Endothelial cell of umbilical vein (primary cell): ENCODE measurements around the gene FGF12. TPM values are rescaled to one million over a fixed set of nuclear protein-coding genes. Genes with fewer than 3 reads are reported as not detected.

ENCODE experiments used
- BruUV-seq: library from RNA; stranded (reverse); fragments of 400-500 nt; replicated peaks from 2 replicates; lab custom pipeline; 2021; lab: Mats Ljungman, UMichigan
- CTCF ChIA-PET: fragments of 300-600, 350-600 bp; sonication (Branson Sonifier 250); formaldehyde crosslinking; loops from one replicate; lab custom pipeline; 2021; ENCODE audit warnings: antibody characterized with exemption, inconsistent platforms; lab: Charles Lee
- POLR2A ChIA-PET: fragments of 300-600, 350-600 bp; sonication (Branson Sonifier 250); formaldehyde crosslinking; loops from one replicate; lab custom pipeline; 2021; ENCODE audit warnings: antibody characterized with exemption, inconsistent platforms; lab: Charles Lee
- DNase-seq: peaks from one replicate; pipeline ENCODE4 v3.0.0-alpha.2; 2011; ENCODE audit warnings: low read depth, low spot score
- FAIRE-seq: peaks from 2 replicates; lab custom pipeline; 2011; peaks lifted over from hg19 to GRCh38; lab: Jason Lieb, UNC
- H2AFZ ChIP-seq: 2 replicates; pipeline ENCODE4 v1.6.0; 2012; ENCODE audit warnings: low read depth, low read length, control low read depth, inconsistent platforms
- H3K27ac ChIP-seq: 2 replicates; pipeline ENCODE4 v1.5.1; 2011; ENCODE audit warnings: low read depth, mild to moderate bottlenecking, control low read depth, low read length, moderate library complexity; ENCODE audit not compliant: insufficient read depth
- H3K27me3 ChIP-seq, 2 experiments: 2 replicates each; pipeline versions ENCODE4 v1.6.0 to v1.6.1; 2011; ENCODE audit warnings: low read length in 2 of 2, mixed read lengths in 1 of 2; ENCODE audit not compliant: control insufficient read depth in 2 of 2, insufficient read depth in 2 of 2
- H3K36me3 ChIP-seq, 2 experiments: 2 replicates in 1 of 2; 3 replicates in 1 of 2; pipeline ENCODE4 v1.5.1; 2011; ENCODE audit warnings: low read length in 2 of 2, mild to moderate bottlenecking in 1 of 2, moderate library complexity in 1 of 2; ENCODE audit not compliant: control insufficient read depth in 2 of 2, insufficient read depth in 2 of 2; ENCODE audit errors: extremely low read depth in 1 of 2
- H3K4me1 ChIP-seq: 3 replicates; pipeline ENCODE4 v1.5.1; 2011; ENCODE audit warnings: mild to moderate bottlenecking, low read length; ENCODE audit not compliant: control insufficient read depth, insufficient read depth; ENCODE audit errors: extremely low read depth
- H3K4me2 ChIP-seq: 2 replicates; pipeline ENCODE4 v1.6.1; 2011; ENCODE audit warnings: low read length, control low read depth, mixed read lengths; ENCODE audit not compliant: insufficient read depth
- H3K4me3 ChIP-seq, 3 experiments: fragments of 200-600 bp in 1 of 3; sonication (generic), shearing (Covaris generic) in 1 of 3; replicated peaks in 1 of 3; 2 replicates each; pipeline ENCODE4 v1.5.1; 2011 to 2016; ENCODE audit warnings: control low read depth in 3 of 3, low read length in 3 of 3, mild to moderate bottlenecking in 2 of 3, inconsistent platforms in 1 of 3, low read depth in 1 of 3, moderate library complexity in 1 of 3; ENCODE audit not compliant: insufficient read depth in 1 of 3
- H3K79me2 ChIP-seq: 2 replicates; pipeline ENCODE4 v1.6.0; 2012; ENCODE audit warnings: low read length, inconsistent platforms; ENCODE audit not compliant: control insufficient read depth, insufficient read depth
- H3K9ac ChIP-seq: replicated peaks from 2 replicates; pipeline ENCODE3; 2011; ENCODE audit warnings: low read length, control low read depth; ENCODE audit not compliant: insufficient read depth; ENCODE audit errors: extremely low read depth
- H3K9me1 ChIP-seq: replicated peaks from 3 replicates; pipeline ENCODE4 v1.6.0; 2011; ENCODE audit warnings: mild to moderate bottlenecking, low read length; ENCODE audit not compliant: control insufficient read depth, insufficient read depth; ENCODE audit errors: extremely low read depth
- H3K9me3 ChIP-seq: replicated peaks from 2 replicates; pipeline ENCODE4 v1.5.1; 2012; ENCODE audit warnings: low read length, inconsistent platforms; ENCODE audit not compliant: control insufficient read depth, insufficient read depth
- H4K20me1 ChIP-seq: replicated peaks from 2 replicates; pipeline ENCODE3; 2011; ENCODE audit warnings: mild to moderate bottlenecking, low read length; ENCODE audit not compliant: control insufficient read depth, insufficient read depth; ENCODE audit errors: extremely low read depth
- EZH2 ChIP-seq: IDR thresholded peaks from 2 replicates; pipeline ENCODE4 v1.6.1; 2012; ENCODE audit warnings: borderline replicate concordance, low read depth, mild to moderate bottlenecking, moderate library complexity, low read length, inconsistent platforms; ENCODE audit not compliant: severe bottlenecking
- FOS ChIP-seq: IDR thresholded peaks from 2 replicates; pipeline ENCODE4 v1.6.1; 2011; ENCODE audit warnings: mild to moderate bottlenecking, low read length, moderate library complexity, borderline replicate concordance; ENCODE audit not compliant: insufficient read depth
- GATA2 ChIP-seq: IDR thresholded peaks from 2 replicates; pipeline ENCODE4 v1.7.0; 2011; ENCODE audit warnings: low read depth, mild to moderate bottlenecking, moderate library complexity, mixed read lengths, low read length; ENCODE audit not compliant: insufficient read length, insufficient read depth
- JUN ChIP-seq: IDR thresholded peaks from 2 replicates; pipeline ENCODE4 v1.6.1; 2011; ENCODE audit warnings: borderline replicate concordance, low read depth; ENCODE audit not compliant: insufficient read length, insufficient read depth
- MAX ChIP-seq: IDR thresholded peaks from 2 replicates; pipeline ENCODE4 v1.6.1; 2011; ENCODE audit not compliant: insufficient read depth, insufficient read length
- MYC ChIP-seq: IDR thresholded peaks from one replicate; pipeline ENCODE4 v1.6.1; 2011; ENCODE audit warnings: mild to moderate bottlenecking, low read depth, low read length
- POLR2A ChIP-seq: IDR thresholded peaks from 2 replicates; pipeline ENCODE4 v1.6.1; 2012; ENCODE audit warnings: low read depth, mild to moderate bottlenecking, control low read depth, low read length
- POLR2AphosphoS5 ChIP-seq: IDR thresholded peaks from 2 replicates; pipeline ENCODE4 v1.6.1; 2012; ENCODE audit warnings: low read depth, mild to moderate bottlenecking, control low read depth, low read length, moderate library complexity; ENCODE audit not compliant: insufficient read depth
- dilution Hi-C: fragments of 300-500 bp; cut with MboI; formaldehyde crosslinking; loops from one replicate; pipeline ENCODE4 v1.15.0; 2019; ENCODE audit warnings: low sequenced_read_pairs; ENCODE audit not compliant: extremely low pct_ligation_motif_present
- intact Hi-C: fragments of 100-400 bp; cut with micrococcal nuclease; formaldehyde crosslinking; loops from one replicate; pipeline ENCODE4 v1.10.0; 2022
- polyA plus RNA-seq, 4 experiments: library from polyadenylated mRNA; depleted of rRNA in 3 of 4; stranded (reverse) in 3 of 4; unstranded in 1 of 4; fragments of >200 nt; gene quantifications; 2 replicates each; pipeline versions ENCODE4 v1.2.1 to v1.2.3, GENCODE V29; 2011 to 2012; ENCODE audit warnings: missing spikeins in 1 of 4
- total RNA-seq: library from RNA; stranded (reverse); gene quantifications from 2 replicates; pipeline ENCODE4 v1.2.3, GENCODE V29; 2021
- TF ChIP-seq, protein P1 (sequence below), 2 donors: IDR thresholded peaks; 1 replicate in 1 of 2; 2 replicates in 1 of 2; pipeline ENCODE4 v1.5.1; 2011; ENCODE audit warnings: low read length in 2 of 2, mild to moderate bottlenecking in 2 of 2, moderate library complexity in 2 of 2, control low read depth in 1 of 2, inconsistent platforms in 1 of 2, low read depth in 1 of 2; ENCODE audit not compliant: insufficient read depth in 1 of 2; ENCODE audit errors: extremely low read depth in 1 of 2

FGF12 gene
- total and polyA plus RNA-seq, 2 donors (not counting 3 experiments of a cell fraction or from before 2014, with no cell fraction given), result 0.72 to 2.5 TPM

- FAIRE-seq (no peak), DNase-seq (no peak)
- Histone ChIP-seq H3K9me1 (no peaks in the 10 kb centered on the region), H3K9me3 (no peaks in the 10 kb centered on the region), H4K20me1 (no peaks in the 10 kb centered on the region), H3K4me1 (no peaks in the 10 kb centered on the region), H3K36me3 (no peaks in the 10 kb centered on the region), H3K79me2 (no peaks in the 10 kb centered on the region), H3K27me3 (no peaks in the 10 kb centered on the region), H3K27ac (no peak overlapping the region), H2AFZ (no peak overlapping the region), H3K9ac (no peak overlapping the region), H3K4me2 (no peak overlapping the region), H3K4me3 (no peak overlapping the region)
- intact Hi-C loops (no loop called here), dilution Hi-C loops (no loop called here)
- no TSS peak for BruUV-seq
- POLR2A ChIA-PET, result no interaction called here
- CTCF ChIA-PET, result no interaction called here
- TF ChIP-seq MAX (no peak), EZH2 (no peak), JUN (no peak), POLR2AphosphoS5 (no peak), POLR2A (no peak), FOS (no peak), MYC (no peak), GATA2 (no peak)
- TF ChIP-seq, protein P1, sequence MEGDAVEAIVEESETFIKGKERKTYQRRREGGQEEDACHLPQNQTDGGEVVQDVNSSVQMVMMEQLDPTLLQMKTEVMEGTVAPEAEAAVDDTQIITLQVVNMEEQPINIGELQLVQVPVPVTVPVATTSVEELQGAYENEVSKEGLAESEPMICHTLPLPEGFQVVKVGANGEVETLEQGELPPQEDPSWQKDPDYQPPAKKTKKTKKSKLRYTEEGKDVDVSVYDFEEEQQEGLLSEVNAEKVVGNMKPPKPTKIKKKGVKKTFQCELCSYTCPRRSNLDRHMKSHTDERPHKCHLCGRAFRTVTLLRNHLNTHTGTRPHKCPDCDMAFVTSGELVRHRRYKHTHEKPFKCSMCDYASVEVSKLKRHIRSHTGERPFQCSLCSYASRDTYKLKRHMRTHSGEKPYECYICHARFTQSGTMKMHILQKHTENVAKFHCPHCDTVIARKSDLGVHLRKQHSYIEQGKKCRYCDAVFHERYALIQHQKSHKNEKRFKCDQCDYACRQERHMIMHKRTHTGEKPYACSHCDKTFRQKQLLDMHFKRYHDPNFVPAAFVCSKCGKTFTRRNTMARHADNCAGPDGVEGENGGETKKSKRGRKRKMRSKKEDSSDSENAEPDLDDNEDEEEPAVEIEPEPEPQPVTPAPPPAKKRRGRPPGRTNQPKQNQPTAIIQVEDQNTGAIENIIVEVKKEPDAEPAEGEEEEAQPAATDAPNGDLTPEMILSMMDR (IDR thresholded peaks at IDR 0.05; ENCODE audit: extremely low read depth in 1 of 2, insufficient read depth in 1 of 2, low read depth in 1 of 2, low read length in 2 of 2), result no peak
These were observed 474.0 kb downstream of the FGF12 start for GRCh38 chr3:192253138-192253887.
